Smooth muscle cell (in vitro differentiated cells): ENCODE data around the gene DEFB127. TPM values are rescaled to one million over a fixed set of nuclear protein-coding genes. Genes with fewer than 3 reads are reported as not detected.

Experiments
- DNase-seq: peaks from one replicate; lab custom pipeline; 2025; ENCODE audit not compliant: unreplicated experiment; lab: John Stamatoyannopoulos, UW
- H2AFZ ChIP-seq: fragments of 200-600 bp; sonication (generic); 2 replicates; pipeline ENCODE4 v1.6.0; 2016; ENCODE audit warnings: antibody characterized with exemption, low read depth, mild to moderate bottlenecking
- H3F3A ChIP-seq: fragments of 200-600 bp; sonication (generic); 2 replicates; pipeline ENCODE4 v1.6.0; 2017; ENCODE audit warnings: antibody characterized with exemption, low read depth
- H3K27ac ChIP-seq: fragments of 200-600 bp; sonication (generic); 2 replicates; pipeline ENCODE4 v1.5.1; 2016; ENCODE audit warnings: low read depth, mild to moderate bottlenecking
- H3K27me3 ChIP-seq: fragments of 200-600 bp; sonication (generic); 2 replicates; pipeline ENCODE4 v1.6.1; 2016; ENCODE audit warnings: low read depth, mild to moderate bottlenecking
- H3K36me3 ChIP-seq: fragments of 200-600 bp; sonication (generic); 2 replicates; pipeline ENCODE4 v1.5.1; 2016; ENCODE audit warnings: low read depth
- H3K4me1 ChIP-seq: fragments of 200-600 bp; sonication (generic); 2 replicates; pipeline ENCODE4 v1.5.1; 2016; ENCODE audit warnings: low read depth
- H3K4me2 ChIP-seq: fragments of 200-600 bp; sonication (generic); 2 replicates; pipeline ENCODE4 v1.6.0; 2016; ENCODE audit warnings: mild to moderate bottlenecking
- H3K4me3 ChIP-seq: fragments of 200-600 bp; sonication (generic); 2 replicates; pipeline ENCODE4 v1.5.1; 2016; ENCODE audit warnings: mild to moderate bottlenecking
- H3K79me2 ChIP-seq: fragments of 200-600 bp; sonication (generic); 2 replicates; pipeline ENCODE4 v1.6.0; 2016; ENCODE audit warnings: low read depth, mild to moderate bottlenecking
- H3K9ac ChIP-seq: fragments of 200-600 bp; sonication (generic); 2 replicates; pipeline ENCODE4 v1.6.0; 2016; ENCODE audit warnings: low read depth
- H3K9me3 ChIP-seq: fragments of 200-600 bp; sonication (generic); replicated peaks from 2 replicates; pipeline ENCODE4 v1.5.1; 2016; ENCODE audit warnings: low read depth
- H4K20me1 ChIP-seq: fragments of 200-600 bp; sonication (generic); 2 replicates; pipeline ENCODE4 v1.6.0; 2016; ENCODE audit warnings: low read depth
- WGBS: methylation state at CpG from one replicate; pipeline ENCODE4 v1.1.7; 2016; ENCODE audit warnings: low lambda C conversion rate; 5-methylcytosine and 5-hydroxymethylcytosine counted together
- polyA plus RNA-seq: library from polyadenylated mRNA; unstranded; fragments of >200 nt; fragmentation: Nextera tagmentation; extraction: Ambion mirVana; gene quantifications from 2 replicates; pipeline ENCODE4 v1.2.1, GENCODE V29; 2016
- total RNA-seq: library from RNA; depleted of rRNA; stranded (reverse); fragments of >200 nt; gene quantifications from 2 replicates; pipeline ENCODE4 v1.2.3, GENCODE V29; 2014
- TF ChIP-seq, protein P1 (sequence below): fragments of 200-600 bp; sonication (generic); IDR thresholded peaks from 2 replicates; pipeline ENCODE4 v1.5.1; 2017; ENCODE audit warnings: borderline replicate concordance, mild to moderate bottlenecking, antibody characterized with exemption; ENCODE audit not compliant: insufficient read depth, poor library complexity, severe bottlenecking

DEFB127 gene
- total and polyA plus RNA-seq, 2 experiments from 2014 or later, result not detected

- Histone ChIP-seq H3K27me3 (no peaks in the 10 kb centered on the region), H3K9me3 (no peaks in the 10 kb centered on the region), H3K4me2 (no peak overlapping the region), H3F3A (no peaks in the 10 kb centered on the region), H3K4me3 (no peak overlapping the region), H3K36me3 (no peaks in the 10 kb centered on the region), H4K20me1 (no peaks in the 10 kb centered on the region), H3K4me1 (no peaks in the 10 kb centered on the region), H3K9ac (no peak overlapping the region), H2AFZ (no peak overlapping the region), H3K27ac (no peak overlapping the region), H3K79me2 (no peaks in the 10 kb centered on the region)
- TF ChIP-seq, protein P1, sequence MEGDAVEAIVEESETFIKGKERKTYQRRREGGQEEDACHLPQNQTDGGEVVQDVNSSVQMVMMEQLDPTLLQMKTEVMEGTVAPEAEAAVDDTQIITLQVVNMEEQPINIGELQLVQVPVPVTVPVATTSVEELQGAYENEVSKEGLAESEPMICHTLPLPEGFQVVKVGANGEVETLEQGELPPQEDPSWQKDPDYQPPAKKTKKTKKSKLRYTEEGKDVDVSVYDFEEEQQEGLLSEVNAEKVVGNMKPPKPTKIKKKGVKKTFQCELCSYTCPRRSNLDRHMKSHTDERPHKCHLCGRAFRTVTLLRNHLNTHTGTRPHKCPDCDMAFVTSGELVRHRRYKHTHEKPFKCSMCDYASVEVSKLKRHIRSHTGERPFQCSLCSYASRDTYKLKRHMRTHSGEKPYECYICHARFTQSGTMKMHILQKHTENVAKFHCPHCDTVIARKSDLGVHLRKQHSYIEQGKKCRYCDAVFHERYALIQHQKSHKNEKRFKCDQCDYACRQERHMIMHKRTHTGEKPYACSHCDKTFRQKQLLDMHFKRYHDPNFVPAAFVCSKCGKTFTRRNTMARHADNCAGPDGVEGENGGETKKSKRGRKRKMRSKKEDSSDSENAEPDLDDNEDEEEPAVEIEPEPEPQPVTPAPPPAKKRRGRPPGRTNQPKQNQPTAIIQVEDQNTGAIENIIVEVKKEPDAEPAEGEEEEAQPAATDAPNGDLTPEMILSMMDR, result no peak
- no peak for DNase-seq
- 81% methylated on average over 3 of the region's 3 CpGs for WGBS
Measured at GRCh38 chr20:164618-165017, 7.4 kb downstream of the DEFB127 start.

DNA sequence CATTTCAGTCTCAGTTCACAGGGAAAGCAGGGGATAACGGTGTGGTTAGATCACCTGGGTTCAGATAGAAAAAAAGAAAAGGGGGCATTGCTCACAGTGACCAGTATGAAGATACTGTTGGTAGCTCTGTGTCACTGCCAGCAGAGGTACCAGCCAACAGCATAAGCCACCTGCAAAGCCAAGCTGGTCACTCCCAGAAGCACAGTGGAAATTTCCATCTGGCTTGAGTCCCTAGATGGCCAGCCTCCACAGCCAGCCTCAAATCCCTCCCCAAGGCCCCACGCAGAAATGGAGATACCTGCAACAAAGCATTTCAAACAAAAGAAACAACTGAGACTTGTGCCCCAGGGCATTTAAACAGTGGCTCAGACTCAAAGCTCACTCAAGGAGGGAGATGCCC is 11.6 kb downstream of the DEFB127 start:
- TF ChIP-seq, protein P1, result no peak
- Histone ChIP-seq H3K4me3 (no peak overlapping the region), H4K20me1 (no peaks in the 10 kb centered on the region), H3F3A (no peaks in the 10 kb centered on the region), H3K4me1 (no peaks in the 10 kb centered on the region), H3K9me3 (no peaks in the 10 kb centered on the region), H3K36me3 (no peaks in the 10 kb centered on the region), H2AFZ (no peak overlapping the region), H3K27ac (no peak overlapping the region), H3K4me2 (no peak overlapping the region), H3K27me3 (no peaks in the 10 kb centered on the region), H3K79me2 (no peaks in the 10 kb centered on the region), H3K9ac (no peak overlapping the region)
- no peak for DNase-seq
- 58% methylated on average over 2 of the region's 2 CpGs for WGBS

GRCh38 chr20:184288-184687 is 27.0 kb downstream of the DEFB127 start:
- Histone ChIP-seq H4K20me1 (no peaks in the 10 kb centered on the region), H2AFZ (no peak overlapping the region), H3K4me1 (no peaks in the 10 kb centered on the region), H3F3A (no peaks in the 10 kb centered on the region), H3K79me2 (no peaks in the 10 kb centered on the region), H3K27ac (no peak overlapping the region), H3K36me3 (no peaks in the 10 kb centered on the region), H3K4me2 (no peak overlapping the region), H3K27me3 (no peaks in the 10 kb centered on the region), H3K4me3 (no peak overlapping the region), H3K9me3 (no peaks in the 10 kb centered on the region), H3K9ac (no peak overlapping the region)
- DNase-seq, result no peak
- WGBS, result 38% methylated on average over 2 of the region's 2 CpGs
- TF ChIP-seq, protein P1, result no peak

DNA sequence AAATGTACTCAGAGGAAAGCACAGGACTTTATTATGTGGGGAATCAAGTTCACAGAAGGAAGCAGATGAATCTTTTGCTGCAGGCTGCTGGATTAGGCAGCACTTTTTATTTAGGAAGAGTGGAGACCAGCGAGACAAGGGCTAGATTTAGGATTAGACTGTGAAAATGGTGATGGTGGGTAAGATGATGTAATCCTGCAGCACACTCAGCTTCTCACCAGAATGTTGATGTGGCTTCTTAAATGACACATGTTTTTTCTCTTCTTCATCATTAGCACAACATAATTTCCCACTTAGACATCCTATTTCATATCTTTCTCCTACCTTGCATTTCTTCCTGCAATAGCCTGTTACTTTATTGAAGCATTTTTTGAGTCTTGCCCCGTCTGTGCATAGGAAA is 30.5 kb downstream of the DEFB127 start:
- Histone ChIP-seq H3K9ac (no peak overlapping the region), H3K4me3 (no peak overlapping the region), H3K4me1 (no peaks in the 10 kb centered on the region), H3K4me2 (no peak overlapping the region), H3K27me3 (no peaks in the 10 kb centered on the region), H4K20me1 (no peaks in the 10 kb centered on the region), H3K9me3 (no peaks in the 10 kb centered on the region), H3K27ac (no peak overlapping the region), H2AFZ (no peak overlapping the region), H3K79me2 (no peaks in the 10 kb centered on the region), H3K36me3 (no peaks in the 10 kb centered on the region), H3F3A (no peaks in the 10 kb centered on the region)
- TF ChIP-seq, protein P1, result no peak
- WGBS, result 79% methylated on average over 2 of the region's 2 CpGs
- no peak for DNase-seq
